SK-N-SH (cell line): ENCODE data around the gene RPRD2. TPM values are rescaled to one million over a fixed set of nuclear protein-coding genes. Genes with fewer than 3 reads are reported as not detected.

Experiments used
- CTCF ChIA-PET: fragments of 300-600, 350-600 bp; formaldehyde crosslinking; extraction: SDS; loops from one replicate; lab custom pipeline; 2021; lab: Yijun Ruan, JAX
- POLR2A ChIA-PET: fragments of 350-600 bp; sonication (Branson Sonifier 250); formaldehyde crosslinking; extraction: SDS; loops from one replicate; lab custom pipeline; 2020; ENCODE audit warnings: antibody characterized with exemption, inconsistent platforms; lab: Yijun Ruan, JAX
- DNase-seq: peaks from one replicate; pipeline ENCODE4 v3.0.0; 2012
- H2AFZ ChIP-seq: fragments of 200-600 bp; sonication (generic); 2 replicates; pipeline ENCODE4 v1.8.1; 2016; ENCODE audit warnings: antibody characterized with exemption, mild to moderate bottlenecking, low read depth
- H3F3A ChIP-seq: fragments of 200-600 bp; sonication (generic); replicated peaks from 2 replicates; pipeline ENCODE3; 2016; ENCODE audit warnings: antibody characterized with exemption, mild to moderate bottlenecking; ENCODE audit not compliant: insufficient read depth
- H3K27ac ChIP-seq, 2 experiments: fragments of 200-500 bp in 1 of 2; fragments of 200-600 bp in 1 of 2; sonication (Bioruptor generic) in 1 of 2; sonication (generic), shearing (Covaris generic) in 1 of 2; 2 replicates each; pipeline versions ENCODE4 v1.5.1 to v1.6.1; 2014 to 2016; ENCODE audit warnings: low read depth in 2 of 2, inconsistent platforms in 1 of 2, low read length in 1 of 2, mild to moderate bottlenecking in 1 of 2, mixed read lengths in 1 of 2
- H3K27me3 ChIP-seq: fragments of 200-600 bp; sonication (generic), shearing (Covaris generic); 2 replicates; pipeline ENCODE4 v1.6.1; 2016; ENCODE audit warnings: mixed run types; ENCODE audit not compliant: insufficient read depth
- H3K36me3 ChIP-seq, 2 experiments: fragments of 200-500 bp in 1 of 2; fragments of 200-600 bp in 1 of 2; sonication (Bioruptor generic) in 1 of 2; sonication (generic) in 1 of 2; replicated peaks in 1 of 2; 2 replicates each; pipeline versions ENCODE3 to v1.5.1; 2014 to 2016; ENCODE audit warnings: low read length in 1 of 2, mild to moderate bottlenecking in 1 of 2; ENCODE audit not compliant: insufficient read depth in 2 of 2, control insufficient read depth in 1 of 2
- H3K4me1 ChIP-seq, 2 experiments: fragments of 200-500 bp in 1 of 2; fragments of 200-600 bp in 1 of 2; sonication (Bioruptor generic) in 1 of 2; sonication (generic), shearing (Covaris generic) in 1 of 2; 2 replicates each; pipeline versions ENCODE4 v1.5.1 to v1.6.1; 2014 to 2016; ENCODE audit warnings: low read depth in 1 of 2, low read length in 1 of 2, mixed run types in 1 of 2; ENCODE audit not compliant: insufficient read depth in 2 of 2, control insufficient read depth in 1 of 2
- H3K4me2 ChIP-seq: fragments of 200-600 bp; sonication (generic), shearing (Covaris generic); 2 replicates; pipeline ENCODE4 v1.6.1; 2017; ENCODE audit warnings: mixed run types
- H3K4me3 ChIP-seq, 2 experiments: fragments of 200-500 bp in 1 of 2; fragments of 200-600 bp in 1 of 2; sonication (Bioruptor generic) in 1 of 2; sonication (generic), shearing (Covaris generic) in 1 of 2; 2 replicates each; pipeline versions ENCODE4 v1.5.1 to v1.8.1; 2014 to 2016; ENCODE audit warnings: low read depth in 2 of 2, inconsistent platforms in 1 of 2, low read length in 1 of 2, mild to moderate bottlenecking in 1 of 2, mixed read lengths in 1 of 2, moderate library complexity in 1 of 2
- H3K79me2 ChIP-seq: fragments of 200-600 bp; sonication (generic); 2 replicates; pipeline ENCODE4 v1.8.1; 2017; ENCODE audit warnings: mild to moderate bottlenecking; ENCODE audit not compliant: insufficient read depth
- H3K9ac ChIP-seq: fragments of 200-600 bp; sonication (generic); 2 replicates; pipeline ENCODE4 v1.6.1; 2017; ENCODE audit warnings: mixed run types
- H3K9me2 ChIP-seq: fragments of 200-600 bp; sonication (generic); 2 replicates; pipeline ENCODE4 v1.6.1; 2017; ENCODE audit warnings: mixed run types
- H3K9me3 ChIP-seq: fragments of 200-600 bp; sonication (generic); 2 replicates; pipeline ENCODE4 v1.6.1; 2017; ENCODE audit warnings: mixed run types, mild to moderate bottlenecking, moderate library complexity
- H4K20me1 ChIP-seq: fragments of 200-600 bp; sonication (generic); 2 replicates; pipeline ENCODE4 v1.6.1; 2017; ENCODE audit warnings: mild to moderate bottlenecking, mixed run types; ENCODE audit not compliant: insufficient read depth
- CHD2 ChIP-seq: fragments of 150-350 bp; IDR thresholded peaks from 2 replicates; pipeline ENCODE4 v1.6.1; 2018; ENCODE audit warnings: low read length; ENCODE audit not compliant: partially characterized antibody
- ELF1 ChIP-seq: IDR thresholded peaks from 2 replicates; pipeline ENCODE4 v1.4.0; 2012
- EP300 ChIP-seq, 2 experiments: IDR thresholded peaks; 2 replicates each; pipeline versions ENCODE4 v1.4.0 to v1.6.1; 2012; ENCODE audit warnings: borderline replicate concordance in 1 of 2, low read depth in 1 of 2, low read length in 1 of 2
- FOSL2 ChIP-seq: IDR thresholded peaks from 2 replicates; pipeline ENCODE4 v1.4.0; 2012; ENCODE audit warnings: low read depth, mild to moderate bottlenecking, moderate library complexity, borderline replicate concordance
- FOXJ3 ChIP-seq: sonication (generic); formaldehyde crosslinking; IDR thresholded peaks from 2 replicates; pipeline ENCODE4 v1.5.1; 2020; ENCODE audit warnings: mild to moderate bottlenecking, missing genetic modification reagents
- FOXM1 ChIP-seq: IDR thresholded peaks from 2 replicates; pipeline ENCODE4 v1.4.0; 2012; ENCODE audit warnings: low read depth, mild to moderate bottlenecking
- GABPA ChIP-seq: IDR thresholded peaks from 2 replicates; pipeline ENCODE4 v1.4.0; 2012; ENCODE audit warnings: low read depth, mild to moderate bottlenecking
- GATA2 ChIP-seq: sonication (generic); formaldehyde crosslinking; IDR thresholded peaks from 2 replicates; pipeline ENCODE4 v1.5.0; 2020; ENCODE audit warnings: mild to moderate bottlenecking, missing genetic modification reagents
- JUND ChIP-seq: IDR thresholded peaks from 2 replicates; pipeline ENCODE4 v1.4.0; 2012
- NRF1 ChIP-seq: IDR thresholded peaks from 2 replicates; pipeline ENCODE4 v1.6.1; 2012; ENCODE audit warnings: low read depth, mild to moderate bottlenecking, low read length
- PBX3 ChIP-seq: IDR thresholded peaks from 2 replicates; pipeline ENCODE4; 2012
- POLR2AphosphoS5 ChIP-seq: IDR thresholded peaks from 2 replicates; pipeline ENCODE4 v1.6.1; 2012; ENCODE audit warnings: low read depth, low read length
- RAD21 ChIP-seq: IDR thresholded peaks from 2 replicates; pipeline ENCODE4 v1.6.1; 2012; ENCODE audit warnings: mild to moderate bottlenecking, low read length
- RCOR1 ChIP-seq: fragments of 150-350 bp; IDR thresholded peaks from 2 replicates; pipeline ENCODE4 v1.6.1; 2017; ENCODE audit warnings: antibody characterized with exemption, low read length
- RFX5 ChIP-seq: IDR thresholded peaks from 2 replicates; pipeline ENCODE4 v1.6.1; 2012; ENCODE audit warnings: mild to moderate bottlenecking, improper control_type of control experiment, low read length
- RXRA ChIP-seq: IDR thresholded peaks from 2 replicates; pipeline ENCODE4 v1.4.0; 2012; ENCODE audit warnings: low read depth, mild to moderate bottlenecking, borderline replicate concordance
- TAF1 ChIP-seq: IDR thresholded peaks from 2 replicates; pipeline ENCODE4 v1.6.1; 2012; ENCODE audit warnings: low read depth, mild to moderate bottlenecking, low read length, moderate library complexity, borderline replicate concordance
- TCF12 ChIP-seq: IDR thresholded peaks from 2 replicates; pipeline ENCODE4 v1.4.0; 2012
- USF2 ChIP-seq: fragments of 150-350 bp; IDR thresholded peaks from 2 replicates; pipeline ENCODE4 v1.6.1; 2017; ENCODE audit warnings: antibody characterized with exemption, low read length, low read depth, borderline replicate concordance
- WGBS: methylation state at CpG from one replicate; pipeline ENCODE4 v1.1.6; 2017; ENCODE audit warnings: low lambda C conversion rate; 5-methylcytosine and 5-hydroxymethylcytosine counted together
- polyA plus RNA-seq, 3 experiments: library from polyadenylated mRNA; depleted of rRNA; stranded (reverse); fragments of >200 nt; gene quantifications; 2 replicates each; pipeline ENCODE4 v1.2.3, GENCODE V29; 2012

The RPRD2 gene
- polyA plus RNA-seq, 1 of the 3 experiments (the other 2 are of a cell fraction): 9.2 TPM

- Histone ChIP-seq H3K4me1 (peaks cover 0 to 8% of the 10 kb centered on the region in 2 experiments; a peak in 1 of 4 replicates), H3K79me2 (peaks cover 90% of the 10 kb centered on the region), H2AFZ (no peak overlapping the region), H4K20me1 (peaks cover 27% of the 10 kb centered on the region), H3K36me3 (no peaks in the 10 kb centered on the region), H3K27me3 (no peaks in the 10 kb centered on the region), H3K27ac (no peak overlapping the region), H3F3A (peaks cover 6% of the 10 kb centered on the region), H3K9me3 (no peaks in the 10 kb centered on the region), H3K9ac (no peak overlapping the region), H3K4me3 (no peak overlapping the region), H3K9me2 (no peaks in the 10 kb centered on the region), H3K4me2 (no peak overlapping the region)
- no peak for TF ChIP-seq USF2
- TF ChIP-seq FOXJ3 (CRISPR knock-in tag): no peak
- no peak for TF ChIP-seq CHD2
- TF ChIP-seq PBX3: no peak
- no peak for TF ChIP-seq RXRA
- no peak for TF ChIP-seq FOSL2
- no peak for TF ChIP-seq EP300 (IDR thresholded peaks at IDR 0.05; ENCODE audit: borderline replicate concordance in 1 of 2, low read depth in 1 of 2, low read length in 1 of 2)
- TF ChIP-seq GATA2 (CRISPR knock-in tag): no peak
- no peak for TF ChIP-seq GABPA
- TF ChIP-seq RAD21: no peak
- no peak for TF ChIP-seq NRF1
- no peak for TF ChIP-seq RFX5
- no peak for DNase-seq
- CTCF ChIA-PET: interaction anchor here (0.7 to 1.0 kb wide), 2 partner anchors 10 to 41 kb away, joined by 3 read pairs; no protein-coding TSS in a partner anchor
- POLR2A ChIA-PET: interaction anchor here (0.5 kb wide), 1 partner anchor 511 kb away, joined by 3 read pairs; no protein-coding TSS in a partner anchor
- 83% methylated on average over 6 of the region's 6 CpGs for WGBS
Observed at GRCh38 chr1:150404465-150404864, 40.5 kb downstream of the RPRD2 start.

GRCh38 chr1:150405660-150406059 lies 41.7 kb downstream of the RPRD2 start:
- Histone ChIP-seq H3K36me3 (no peaks in the 10 kb centered on the region), H4K20me1 (peaks cover 27% of the 10 kb centered on the region), H2AFZ (no peak overlapping the region), H3K79me2 (peaks cover 89% of the 10 kb centered on the region), H3K4me2 (no peak overlapping the region), H3K27me3 (no peaks in the 10 kb centered on the region), H3K4me1 (peaks cover 0 to 8% of the 10 kb centered on the region in 2 experiments; a peak in 1 of 4 replicates), H3K9me2 (no peaks in the 10 kb centered on the region), H3F3A (peaks cover 6% of the 10 kb centered on the region), H3K9ac (no peak overlapping the region), H3K9me3 (no peaks in the 10 kb centered on the region), H3K27ac (no peak overlapping the region), H3K4me3 (no peak overlapping the region)
- 87% methylated on average over 5 of the region's 5 CpGs for WGBS
- CTCF ChIA-PET: no interaction called here
- TF ChIP-seq FOXM1: no peak
- no peak for TF ChIP-seq PBX3
- no peak for TF ChIP-seq JUND
- TF ChIP-seq NRF1: no peak
- TF ChIP-seq POLR2AphosphoS5: no peak
- no peak for TF ChIP-seq RCOR1
- no peak for TF ChIP-seq ELF1
- no peak for TF ChIP-seq TAF1
- no peak for TF ChIP-seq TCF12
- no peak for TF ChIP-seq EP300 (IDR thresholded peaks at IDR 0.05; ENCODE audit: borderline replicate concordance in 1 of 2, low read depth in 1 of 2, low read length in 1 of 2)
- TF ChIP-seq GABPA: no peak
- POLR2A ChIA-PET: no interaction called here
- DNase-seq: no peak
